Activated CD4-positive, CD25-positive, alpha-beta regulatory T cell treated with anti-CD3 and anti-CD28 coated beads, Interleukin-2, amount 50 U/mL, for 16 hours (primary cell): ENCODE data around the gene PFDN1.

ENCODE experiments used
- DNase-seq: peaks from one replicate; pipeline ENCODE4 v3.0.0-alpha.2; 2020; ENCODE audit warnings: low read depth, low spot score

The PFDN1 gene

GRCh38 chr5:140239461-140239860, 63.4 kb downstream of the PFDN1 start:
- no peak for DNase-seq

- DNase-seq = no peak
Observed at GRCh38 chr5:140238756-140239155, 64.1 kb downstream of the PFDN1 start.

GRCh38 chr5:140236891-140237598, 65.9 kb downstream of the PFDN1 start:
- DNase-seq = no peak

GRCh38 chr5:140235791-140236551, 66.9 kb downstream of the PFDN1 start:
- DNase-seq = no peak

- no peak for DNase-seq
Observed at GRCh38 chr5:140234377-140234989, 68.4 kb downstream of the PFDN1 start.

DNA sequence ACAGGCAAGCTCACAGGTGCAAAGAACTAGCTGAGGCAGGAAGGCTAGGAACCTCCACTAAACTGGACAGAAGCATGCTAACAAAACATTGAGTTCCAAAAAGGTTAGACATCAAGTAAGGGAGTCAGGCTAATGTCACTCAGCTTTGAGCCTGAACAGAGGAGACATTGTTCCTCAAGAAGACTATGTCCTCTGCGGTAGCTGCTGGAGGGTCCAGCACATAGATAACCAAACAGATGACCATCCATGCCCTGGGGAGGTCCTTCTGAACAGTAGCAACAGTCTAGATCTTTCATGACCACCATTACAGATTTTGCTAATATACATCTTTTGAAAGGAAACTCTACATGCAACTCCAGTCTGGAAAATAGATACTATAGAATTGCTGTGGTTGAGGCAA, 70.2 kb downstream of the PFDN1 start:
- no peak for DNase-seq

- no peak for DNase-seq
Observed at GRCh38 chr5:140230373-140230772, 72.5 kb downstream of the PFDN1 start.

GRCh38 chr5:140228364-140228837, 74.5 kb downstream of the PFDN1 start:
- DNase-seq = no peak

DNA sequence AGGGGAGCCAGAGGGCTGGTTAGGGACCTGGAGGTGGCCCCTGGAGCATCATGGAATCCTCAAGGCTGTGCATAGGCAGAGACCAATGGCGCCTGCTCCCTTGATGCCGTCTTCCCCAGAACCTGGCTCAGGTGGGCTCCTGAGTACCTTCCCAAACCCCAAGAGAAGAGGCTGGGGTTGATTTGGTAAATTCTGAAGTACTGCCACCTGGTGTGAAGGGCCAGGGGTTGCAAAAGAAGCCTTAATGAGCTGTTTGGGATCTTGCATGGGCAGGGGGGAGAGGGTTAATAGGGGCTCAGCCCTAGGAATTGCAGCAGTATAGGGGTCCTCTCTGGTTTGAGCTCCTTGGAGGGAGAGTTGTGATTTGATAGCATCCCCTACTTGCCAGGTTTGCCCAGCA, 75.9 kb downstream of the PFDN1 start:
- DNase-seq = no peak

DNA sequence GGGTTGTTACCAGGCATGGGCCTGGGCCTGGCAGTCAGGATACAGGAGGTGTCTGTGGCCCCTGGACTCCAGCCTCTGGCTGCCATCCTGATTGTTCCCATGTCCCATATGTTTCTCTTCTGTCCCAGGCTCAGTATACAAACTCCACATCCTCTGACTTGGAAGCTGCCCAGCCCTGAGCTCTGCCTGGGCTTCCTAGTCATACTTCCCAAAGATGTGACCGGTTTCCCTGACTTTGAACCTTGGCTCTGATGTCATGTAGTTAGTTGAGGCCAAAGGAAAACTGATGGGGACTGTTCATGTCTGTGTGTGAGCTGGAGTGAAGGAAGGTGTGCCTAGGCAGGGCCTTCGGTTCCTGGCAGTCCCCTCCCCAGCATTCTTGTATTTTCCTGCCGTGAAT, 77.5 kb downstream of the PFDN1 start:
- DNase-seq = no peak

GRCh38 chr5:140224658-140225057, 78.2 kb downstream of the PFDN1 start:
- DNase-seq = no peak

- no peak for DNase-seq
Observed at GRCh38 chr5:140223567-140223966, 79.3 kb downstream of the PFDN1 start.

DNA sequence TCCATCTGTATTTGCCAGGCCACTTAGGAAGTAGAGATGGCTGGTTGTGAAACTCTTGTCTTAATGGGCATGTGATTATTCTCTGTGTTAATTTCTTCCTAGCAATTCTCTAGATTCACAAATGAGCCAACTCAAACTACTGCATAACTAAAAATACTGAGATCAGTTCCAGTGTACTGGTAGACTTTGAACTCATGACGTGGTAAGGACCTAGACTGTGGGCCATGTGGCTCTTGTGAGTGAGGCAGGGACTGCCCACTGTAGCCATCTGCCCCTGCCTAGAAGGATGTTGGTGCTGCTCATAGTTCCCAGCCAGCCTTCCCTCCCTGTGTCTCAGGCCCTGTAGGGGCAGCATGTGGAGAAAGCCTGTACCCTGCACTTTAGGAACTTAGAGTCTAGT, 80.5 kb downstream of the PFDN1 start:
- no peak for DNase-seq

DNA sequence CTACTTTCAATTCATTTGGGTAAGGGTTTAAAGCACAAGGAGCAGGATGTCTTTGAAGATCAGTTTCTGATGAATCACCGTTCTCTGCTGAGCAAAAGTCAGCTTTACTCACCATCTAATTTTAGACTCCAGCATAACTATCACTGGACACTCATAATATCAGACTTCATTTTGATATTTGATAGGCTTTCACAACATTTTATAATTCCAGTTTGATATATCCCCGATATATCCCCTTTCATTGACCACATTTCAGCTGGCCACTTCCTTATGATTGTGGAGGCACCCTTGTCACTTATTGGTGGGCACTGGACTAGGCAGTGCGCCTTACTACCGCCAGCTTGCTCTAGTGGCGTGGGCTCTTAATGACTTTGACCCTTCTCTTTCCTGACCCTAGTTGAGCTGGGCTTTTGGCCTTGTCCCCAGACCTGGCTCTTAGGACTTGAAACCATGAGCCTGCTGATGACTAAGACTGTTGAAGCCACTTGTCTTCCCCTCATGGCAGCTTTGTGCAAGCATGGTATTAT, 81.1 kb downstream of the PFDN1 start:
- no peak for DNase-seq

GRCh38 chr5:140220698-140221064, 82.2 kb downstream of the PFDN1 start:
- no peak for DNase-seq

DNA sequence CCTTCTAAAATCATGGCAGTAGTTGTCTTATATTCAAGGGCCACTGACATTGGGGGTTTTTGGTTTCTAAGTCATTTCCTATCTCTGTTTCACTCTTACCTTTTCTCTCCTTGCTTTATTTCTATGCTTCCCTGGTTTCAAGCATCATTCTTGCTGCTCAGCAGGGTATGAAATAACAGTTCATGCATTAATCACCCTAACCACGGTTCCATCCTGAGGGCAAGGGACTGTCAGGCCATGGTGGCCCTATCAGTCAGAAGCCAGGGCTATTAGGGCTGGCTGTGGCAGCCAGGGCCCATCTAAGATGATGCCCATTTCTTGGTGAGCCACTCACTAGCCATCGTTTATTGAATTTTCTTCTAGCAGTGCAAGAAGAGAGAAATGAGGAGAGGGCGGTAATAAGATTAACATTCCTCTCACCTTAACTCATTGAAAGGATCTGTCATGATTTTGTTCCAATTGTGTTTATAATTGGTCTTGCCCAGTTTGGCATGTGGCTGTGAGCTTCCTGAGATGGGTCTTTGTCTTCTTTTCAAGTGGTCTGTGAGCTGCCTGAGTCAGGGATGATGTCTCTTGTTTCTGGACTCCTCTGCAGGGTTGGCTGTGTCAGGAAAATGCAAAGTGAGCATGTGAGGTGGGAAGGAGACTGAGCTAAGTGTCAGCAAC, 82.7 kb downstream of the PFDN1 start:
- no peak for DNase-seq

GRCh38 chr5:140219068-140219991, 83.6 kb downstream of the PFDN1 start:
- no peak for DNase-seq

GRCh38 chr5:140217299-140218026, 85.4 kb downstream of the PFDN1 start:
- DNase-seq = no peak

DNA sequence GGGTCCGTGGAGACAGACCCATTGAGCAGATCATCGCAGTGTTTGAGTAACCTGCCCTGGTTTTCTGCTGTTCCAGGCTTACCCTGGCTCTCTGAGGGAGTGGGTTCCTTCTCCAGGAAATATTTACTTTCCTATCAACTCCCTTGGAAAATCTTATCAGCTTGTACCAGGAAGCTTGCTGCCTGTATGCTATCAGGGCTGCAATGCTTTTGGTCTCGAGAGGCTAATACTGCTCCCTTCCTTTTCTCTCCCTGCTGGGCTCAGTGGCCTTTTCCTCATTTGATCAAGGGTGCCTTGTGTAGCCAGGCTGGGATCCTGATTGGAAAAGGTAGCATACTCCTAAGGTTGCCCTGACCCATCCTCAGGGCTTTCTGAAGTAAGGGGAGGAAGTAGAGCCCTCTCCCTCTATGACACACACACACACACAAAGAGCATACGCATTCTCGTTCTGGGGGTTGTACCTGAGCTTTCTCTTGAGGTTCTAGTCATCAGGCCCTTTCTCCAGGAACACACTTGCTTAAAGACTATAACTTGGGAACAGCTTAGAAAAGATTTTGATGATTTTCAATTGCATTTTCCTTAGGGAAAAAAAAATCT, 86.3 kb downstream of the PFDN1 start:
- no peak for DNase-seq

GRCh38 chr5:140215276-140215675, 87.6 kb downstream of the PFDN1 start:
- DNase-seq = no peak
